Stromal cell of bone marrow (primary cell): Measurements from ENCODE around the gene KIR2DL3.
"Not testable (repeated sequence)": the region's sequence is repeated elsewhere in the genome, so short reads cannot be mapped to it uniquely, and the experiment has no call there.

Experiments used
- DNase-seq: peaks from one replicate; pipeline ENCODE4 v3.0.0-alpha.2; 2012; ENCODE audit warnings: low read depth

Gene KIR2DL3

GRCh38 chr19:54744080-54744479 is 5.8 kb downstream of the KIR2DL3 start:
- DNase-seq, result not testable (repeated sequence)

- not testable (repeated sequence) for DNase-seq
These were observed 9.5 kb downstream of the KIR2DL3 start for GRCh38 chr19:54747614-54748322.

DNA sequence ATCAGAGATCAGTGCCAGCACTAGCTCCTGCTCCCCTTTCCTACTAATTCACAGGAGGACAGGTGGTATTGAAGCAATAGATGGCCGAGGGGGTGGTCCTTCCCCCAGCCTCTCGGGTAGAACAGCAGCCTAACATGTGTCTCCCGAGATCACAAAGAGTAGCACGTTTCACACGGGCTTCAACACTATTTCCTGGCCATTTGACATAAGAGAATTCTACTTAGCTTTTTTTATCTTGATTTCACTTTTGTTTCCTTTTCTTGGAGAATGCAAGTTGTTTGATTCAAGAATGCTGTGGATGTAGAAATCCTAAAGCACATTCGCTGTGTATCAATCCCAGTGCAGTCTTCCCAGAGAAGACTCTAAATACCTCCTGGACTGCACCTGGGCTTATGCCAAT is 12.0 kb downstream of the KIR2DL3 start:
- DNase-seq, result not testable (repeated sequence)

DNA sequence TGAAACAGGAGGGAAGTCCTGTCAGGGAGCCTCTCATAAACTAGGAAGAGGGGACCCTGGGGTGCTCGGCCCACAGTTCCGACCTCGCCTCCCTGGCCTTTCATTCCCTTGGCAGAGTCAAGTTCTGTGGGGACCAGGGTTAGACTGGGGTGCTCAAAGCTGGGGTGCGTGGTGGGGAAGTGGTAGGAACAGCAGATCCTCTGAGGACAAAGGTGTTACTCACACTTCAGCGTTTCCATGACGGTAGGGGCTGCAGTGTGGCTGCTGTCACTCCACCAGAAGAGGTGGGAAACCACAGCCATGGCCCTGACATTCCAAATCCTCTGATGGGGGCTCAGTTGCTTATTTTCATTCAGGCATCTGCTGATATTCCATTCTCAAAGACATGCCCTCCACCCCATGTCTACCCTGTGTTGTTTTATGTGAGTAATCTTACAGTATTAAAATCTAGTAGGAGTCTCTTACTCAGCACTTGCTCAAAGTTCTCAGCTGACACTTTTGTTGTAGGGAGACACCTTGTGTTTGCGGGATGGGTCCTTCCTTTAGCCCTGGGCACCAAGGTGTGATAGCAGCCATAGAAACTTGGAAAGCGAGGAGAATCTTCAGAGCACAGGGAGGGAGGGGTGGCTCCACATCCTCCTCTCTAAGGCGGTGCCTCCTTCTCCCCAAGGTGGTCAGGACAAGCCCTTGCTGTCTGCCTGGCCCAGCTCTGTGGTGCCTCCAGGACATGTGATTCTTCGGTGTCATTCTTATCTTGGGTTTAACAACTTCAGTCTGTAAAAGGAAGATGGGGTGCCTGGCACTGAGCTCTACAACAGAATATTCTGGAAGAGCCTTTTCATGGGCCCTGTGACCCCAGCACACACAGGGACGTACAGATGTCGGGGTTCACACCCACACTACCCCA is 18.1 kb downstream of the KIR2DL3 start:
- DNase-seq, result not testable (repeated sequence)

DNA sequence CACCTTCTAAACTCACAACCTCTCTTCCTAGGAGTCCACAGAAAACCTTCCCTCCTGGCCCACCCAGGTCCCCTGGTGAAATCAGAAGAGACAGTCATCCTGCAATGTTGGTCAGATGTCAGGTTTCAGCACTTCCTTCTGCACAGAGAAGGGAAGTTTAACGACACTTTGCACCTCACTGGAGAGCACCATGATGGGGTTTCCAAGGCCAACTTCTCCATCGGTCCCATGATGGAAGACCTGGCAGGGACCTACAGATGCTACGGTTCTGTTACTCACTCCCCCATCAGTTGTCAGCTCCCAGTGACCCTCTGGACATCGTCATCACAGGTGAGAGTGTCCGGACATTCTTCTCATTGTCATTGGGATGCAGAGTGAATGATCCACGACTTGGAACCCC is 20.3 kb downstream of the KIR2DL3 start:
- DNase-seq, result not testable (repeated sequence)

DNA sequence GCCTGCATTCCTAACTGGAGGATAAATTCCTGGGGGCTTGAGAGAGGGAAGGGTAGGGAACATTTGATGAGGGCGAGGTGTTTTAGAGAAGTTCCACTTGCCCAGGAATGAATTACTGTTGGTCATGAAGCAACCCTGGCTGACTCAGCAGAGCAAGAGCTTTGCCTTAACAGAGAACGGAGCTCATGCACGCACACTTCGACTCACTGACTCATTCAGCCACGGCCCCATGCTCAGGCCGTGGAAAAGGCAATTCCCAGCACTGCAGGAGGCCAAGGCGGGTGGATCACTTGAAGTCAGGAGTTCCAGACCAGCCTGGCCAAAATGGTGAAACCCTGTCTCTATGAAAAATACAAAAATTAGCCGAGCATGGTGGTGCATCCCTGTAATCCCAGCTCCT is 25.9 kb downstream of the KIR2DL3 start:
- not testable (repeated sequence) for DNase-seq

- DNase-seq, result not testable (repeated sequence)
These were observed 28.2 kb downstream of the KIR2DL3 start for GRCh38 chr19:54766464-54766863.

DNA sequence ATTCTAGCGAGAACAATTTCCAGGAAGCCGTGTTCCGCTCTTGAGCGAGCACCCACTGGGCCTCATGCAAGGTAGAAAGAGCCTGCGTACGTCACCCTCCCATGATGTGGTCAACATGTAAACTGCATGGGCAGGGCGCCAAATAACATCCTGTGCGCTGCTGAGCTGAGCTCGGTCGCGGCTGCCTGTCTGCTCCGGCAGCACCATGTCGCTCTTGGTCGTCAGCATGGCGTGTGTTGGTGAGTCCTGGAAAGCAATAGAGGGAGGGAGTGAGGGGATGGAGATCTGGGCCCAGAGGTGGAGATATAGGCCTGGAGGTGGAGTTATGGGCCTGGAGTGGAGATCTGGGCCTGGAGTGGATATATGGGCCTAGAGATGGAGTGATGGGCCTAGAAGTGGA is 31.3 kb downstream of the KIR2DL3 start, which contains the start of gene KIR2DL1:
KIR2DL1 (plus strand) TSS at position 148 of the 400 bp plus-strand sequence; CDS start at position 206, 58 bp downstream.
- DNase-seq, result not testable (repeated sequence)

DNA sequence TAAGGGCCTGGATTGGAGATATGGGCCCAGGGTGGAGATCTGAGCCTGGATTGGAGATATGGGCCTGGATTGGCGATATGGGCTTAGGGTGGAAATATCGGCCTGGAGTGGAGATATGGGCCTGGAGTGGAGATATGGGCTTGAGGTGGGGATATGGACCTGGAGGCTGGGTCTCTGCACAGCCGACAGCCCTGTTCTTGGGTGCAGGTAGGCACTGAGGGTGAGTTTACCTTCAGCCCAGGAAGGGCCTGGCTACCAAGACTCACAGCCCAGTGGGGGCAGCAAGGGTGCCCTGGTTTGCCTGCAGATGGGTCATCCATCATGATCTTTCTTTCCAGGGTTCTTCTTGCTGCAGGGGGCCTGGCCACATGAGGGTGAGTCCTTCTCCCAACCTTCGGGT is 32.2 kb downstream of the KIR2DL3 start:
- DNase-seq, result not testable (repeated sequence)

GRCh38 chr19:54771018-54771960 is 33.0 kb downstream of the KIR2DL3 start:
- DNase-seq, result not testable (repeated sequence)

GRCh38 chr19:54772666-54773065 is 34.4 kb downstream of the KIR2DL3 start:
- not testable (repeated sequence) for DNase-seq

- not testable (repeated sequence) for DNase-seq
These were observed 36.9 kb downstream of the KIR2DL3 start for GRCh38 chr19:54775095-54775815.

GRCh38 chr19:54775830-54776229 is 37.5 kb downstream of the KIR2DL3 start:
- not testable (repeated sequence) for DNase-seq

- DNase-seq, result not testable (repeated sequence)
These were observed 39.5 kb downstream of the KIR2DL3 start for GRCh38 chr19:54777851-54778250.

GRCh38 chr19:54778896-54779295 is 40.6 kb downstream of the KIR2DL3 start:
- not testable (repeated sequence) for DNase-seq

DNA sequence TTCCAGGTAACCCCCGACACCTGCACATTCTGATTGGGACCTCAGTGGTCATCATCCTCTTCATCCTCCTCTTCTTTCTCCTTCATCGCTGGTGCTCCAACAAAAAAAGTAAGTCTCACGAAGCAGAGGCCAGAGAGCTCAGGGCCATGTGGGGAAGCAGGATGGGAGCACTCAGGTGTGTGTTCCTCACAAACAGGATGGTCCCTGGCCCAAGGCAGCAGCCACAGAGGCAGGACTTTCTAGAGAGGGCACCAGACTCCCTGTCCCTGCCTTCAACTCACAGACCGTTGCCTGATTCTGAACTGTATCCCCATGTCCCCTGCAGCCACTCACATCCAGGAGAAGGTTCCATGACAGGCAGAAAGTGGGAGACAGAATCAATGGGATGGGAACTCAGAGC is 44.6 kb downstream of the KIR2DL3 start:
- not testable (repeated sequence) for DNase-seq

DNA sequence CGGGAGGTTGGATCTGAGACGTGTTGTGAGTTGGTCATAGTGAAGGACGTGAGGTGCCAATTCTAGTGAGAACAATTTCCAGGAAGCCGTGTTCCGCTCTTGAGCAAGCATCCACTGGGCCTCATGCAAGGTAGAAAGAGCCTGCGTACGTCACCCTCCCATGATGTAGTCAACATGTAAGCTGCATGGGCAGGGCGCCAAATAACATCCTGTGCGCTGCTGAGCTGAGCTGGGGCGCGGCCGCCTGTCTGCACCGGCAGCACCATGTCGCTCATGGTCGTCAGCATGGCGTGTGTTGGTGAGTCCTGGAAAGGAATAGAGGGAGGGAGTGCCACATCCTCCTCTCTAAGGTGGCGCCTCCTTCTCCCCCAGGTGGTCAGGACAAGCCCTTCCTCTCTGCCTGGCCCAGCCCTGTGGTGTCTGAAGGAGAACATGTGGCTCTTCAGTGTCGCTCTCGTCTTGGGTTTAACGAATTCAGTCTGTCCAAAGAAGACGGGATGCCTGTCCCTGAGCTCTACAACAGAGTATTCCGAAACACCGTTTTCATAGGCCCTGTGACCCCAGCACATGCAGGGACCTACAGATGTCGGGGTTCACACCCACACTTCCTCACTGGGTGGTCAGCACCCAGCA is 47.9 kb downstream of the KIR2DL3 start:
- DNase-seq, result not testable (repeated sequence)

DNA sequence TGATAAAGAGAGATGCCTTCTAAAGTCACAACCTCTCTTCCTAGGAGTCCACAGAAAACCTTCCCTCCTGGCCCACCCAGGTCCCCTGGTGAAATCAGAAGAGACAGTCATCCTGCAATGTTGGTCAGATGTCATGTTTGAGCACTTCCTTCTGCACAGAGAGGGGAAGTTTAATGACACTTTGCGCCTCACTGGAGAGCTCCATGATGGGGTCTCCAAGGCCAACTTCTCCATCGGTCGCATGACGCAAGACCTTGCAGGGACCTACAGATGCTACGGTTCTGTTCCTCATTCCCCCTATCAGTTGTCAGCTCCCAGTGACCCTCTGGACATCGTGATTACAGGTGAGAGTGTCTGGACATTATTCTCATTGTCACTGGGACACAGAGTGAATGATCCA is 49.8 kb downstream of the KIR2DL3 start:
- DNase-seq, result not testable (repeated sequence)

DNA sequence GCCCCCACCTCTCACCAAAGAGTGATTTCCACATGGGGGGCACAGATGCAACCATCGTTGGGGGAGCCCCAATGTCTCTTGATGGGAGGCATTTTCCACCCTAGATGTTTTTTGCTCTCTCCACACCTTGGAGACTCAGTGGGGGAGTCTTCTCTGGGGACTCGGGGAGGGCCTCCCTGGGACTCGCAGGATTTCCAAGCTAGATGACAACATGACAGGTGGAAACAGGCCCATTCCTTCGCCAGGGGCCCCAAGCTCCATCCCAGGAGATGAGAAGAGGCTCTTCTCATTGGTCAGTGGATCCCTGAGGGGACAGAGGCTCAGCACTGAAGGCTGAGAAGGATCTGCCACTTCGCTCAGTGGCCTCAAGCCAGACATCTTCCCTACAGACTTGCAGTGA is 52.4 kb downstream of the KIR2DL3 start:
- no peak for DNase-seq

DNA sequence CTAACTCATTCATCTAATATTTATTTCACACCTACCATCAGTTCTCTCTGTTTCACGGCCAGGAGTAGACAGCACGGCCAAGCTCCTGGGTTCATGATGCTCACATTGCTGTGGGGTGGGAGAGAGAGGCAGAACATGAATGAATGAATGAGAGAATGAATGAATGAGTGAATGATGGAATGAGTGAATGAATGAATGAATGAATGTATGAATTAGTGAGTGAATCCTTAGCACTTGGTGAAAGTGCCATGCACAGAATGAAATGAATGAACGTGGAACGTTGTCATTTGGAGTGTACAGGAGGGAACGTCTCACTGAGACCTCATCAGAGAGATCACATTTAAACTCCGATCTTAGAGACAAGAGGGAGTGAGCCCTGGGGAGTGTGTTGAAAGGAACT is 53.2 kb downstream of the KIR2DL3 start:
- DNase-seq, result no peak
